Fibroblast of skin of abdomen (primary cell): Measurements from ENCODE around the gene MIOX. TPM values are rescaled to one million over a fixed set of nuclear protein-coding genes. Genes with fewer than 3 reads are reported as not detected.

ENCODE experiments used
- DNase-seq: peaks from one replicate; pipeline ENCODE4 v3.0.0-alpha.2; 2013
- polyA plus RNA-seq, 2 experiments: library from polyadenylated mRNA; unstranded; fragments of 120-200 nt; gene quantifications; one replicate each; pipeline ENCODE4 v1.2.1, GENCODE V29; 2013; ENCODE audit not compliant: insufficient read length in 2 of 2

The MIOX gene
- 0.44 TPM for polyA plus RNA-seq (2013, experiment 1 of 2; ENCODE audit: insufficient read length)
- polyA plus RNA-seq (2013, experiment 2 of 2; ENCODE audit: insufficient read length) = 0.72 TPM

DNA sequence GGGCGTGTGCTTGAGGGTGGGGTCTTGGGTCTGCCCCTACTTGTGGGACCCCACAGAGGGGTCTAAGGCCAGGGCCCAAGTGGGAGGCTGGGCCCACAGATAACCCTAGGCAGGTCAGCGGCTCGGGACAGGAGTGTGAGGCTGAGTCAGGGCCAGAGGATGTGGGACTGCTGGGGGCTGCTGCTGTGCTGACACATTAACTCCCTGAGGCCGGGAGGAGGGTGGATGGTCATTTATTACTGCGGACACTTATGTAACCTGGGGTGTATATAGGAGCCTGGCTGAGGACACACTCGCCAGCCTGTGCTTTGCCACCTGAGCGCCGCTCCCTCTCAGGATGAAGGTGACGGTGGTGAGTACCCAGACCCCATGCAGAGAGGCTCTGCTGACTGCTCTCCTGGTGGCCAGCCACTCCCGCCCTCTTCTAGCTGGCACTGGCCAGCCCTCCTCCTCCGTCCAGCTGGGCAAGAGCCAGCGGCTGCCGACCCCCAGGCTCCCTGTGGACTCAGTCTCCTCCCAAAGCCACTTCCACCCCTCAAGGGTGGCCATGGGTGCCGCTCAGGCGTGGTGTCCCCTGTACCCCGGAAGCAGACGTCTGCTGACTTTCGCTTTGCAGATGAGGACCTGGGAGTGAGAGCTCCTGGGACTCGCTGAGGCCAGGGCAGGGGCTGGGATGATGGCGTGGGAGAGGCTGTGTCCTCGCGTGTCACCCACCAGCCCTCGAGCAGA lies at the start of gene MIOX:
Gene MIOX (plus strand): TSS at position 299 of the 729 bp plus-strand sequence. CDS start 39 bp downstream, at position 338.
- DNase-seq = no peak

DNA sequence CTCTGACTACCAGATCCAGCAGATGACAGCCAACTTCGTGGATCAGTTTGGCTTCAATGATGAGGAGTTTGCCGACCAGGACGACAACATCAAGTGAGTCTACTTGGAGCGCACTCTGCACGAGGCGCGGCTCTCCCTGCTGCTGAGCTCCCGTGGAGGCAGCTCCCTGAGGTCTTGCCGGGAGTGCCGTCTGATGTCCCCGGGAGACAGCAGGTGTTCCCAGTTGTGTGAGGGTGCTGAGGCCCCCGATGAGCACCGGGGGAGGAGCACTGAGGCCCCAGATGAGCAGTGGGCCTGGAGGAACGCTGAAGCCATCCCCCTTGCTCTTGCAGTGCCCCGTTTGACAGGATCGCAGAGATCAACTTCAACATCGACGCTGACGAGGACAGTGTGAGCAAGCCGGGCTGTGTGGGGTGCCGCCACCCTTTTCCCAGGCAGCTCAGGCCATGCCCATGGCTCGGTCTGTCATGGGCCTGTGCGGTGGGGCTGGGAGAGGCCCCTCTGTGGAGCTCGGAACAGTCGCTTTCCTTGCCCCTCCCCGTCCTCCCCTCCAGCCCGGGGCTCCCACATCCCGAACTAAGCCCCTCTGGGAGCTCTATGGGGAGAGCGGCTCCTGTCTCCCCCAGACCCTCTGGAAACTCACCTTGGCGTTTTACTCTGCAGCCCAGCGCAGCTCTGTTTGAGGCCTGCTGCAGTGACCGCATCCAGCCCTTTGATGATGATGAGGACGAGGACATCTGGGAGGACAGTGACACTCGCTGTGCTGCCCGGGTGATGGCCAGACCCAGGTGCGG lies 49.0 kb upstream of the MIOX start:
- DNase-seq = no peak

DNA sequence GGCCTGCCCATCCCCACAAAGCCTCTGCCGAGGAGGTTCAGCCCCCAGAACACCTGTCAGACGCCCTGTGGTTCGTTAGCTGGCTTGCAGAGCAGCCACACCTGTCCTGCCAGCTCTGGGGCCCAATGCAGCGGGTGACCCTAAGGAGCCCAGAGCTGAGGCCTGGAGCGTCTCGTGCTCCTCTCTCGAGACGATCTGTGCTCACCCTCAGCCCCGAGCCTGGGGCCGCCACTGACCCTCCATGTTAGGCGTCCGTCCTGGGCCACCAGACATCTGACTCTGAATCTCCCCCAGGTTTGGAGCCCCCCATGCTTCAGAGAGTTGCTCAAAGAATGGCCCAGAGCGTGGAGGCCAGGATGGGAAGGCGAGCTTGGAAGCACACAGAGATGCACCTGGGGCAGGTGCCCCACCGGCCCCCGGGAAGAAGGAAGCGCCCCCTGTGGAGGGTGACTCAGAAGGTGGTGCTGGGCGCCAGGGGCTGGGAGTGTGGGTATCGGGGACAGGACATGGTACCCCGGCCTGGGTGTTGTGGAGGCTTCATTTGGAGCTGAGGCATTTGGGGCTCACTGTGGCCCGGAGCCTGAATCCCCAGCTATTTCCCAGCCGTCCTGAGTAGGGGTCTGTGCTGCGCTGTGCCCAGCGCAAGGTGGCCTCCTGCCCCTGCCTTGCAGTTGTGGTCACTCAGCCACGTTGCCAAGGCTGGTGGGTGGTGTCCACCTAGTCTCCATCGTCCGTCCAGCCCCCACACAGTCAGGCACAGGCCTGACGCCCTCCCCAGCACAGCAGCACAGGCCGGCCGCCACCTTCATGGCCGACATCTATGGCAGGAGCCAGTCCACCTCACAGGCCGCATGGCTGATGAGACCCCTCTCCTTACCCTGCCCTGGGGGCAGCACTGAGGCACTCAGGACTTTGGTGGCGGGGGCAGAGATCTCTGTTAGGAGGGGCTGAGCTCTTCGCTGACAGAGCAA lies 48.1 kb upstream of the MIOX start:
- no peak for DNase-seq

DNA sequence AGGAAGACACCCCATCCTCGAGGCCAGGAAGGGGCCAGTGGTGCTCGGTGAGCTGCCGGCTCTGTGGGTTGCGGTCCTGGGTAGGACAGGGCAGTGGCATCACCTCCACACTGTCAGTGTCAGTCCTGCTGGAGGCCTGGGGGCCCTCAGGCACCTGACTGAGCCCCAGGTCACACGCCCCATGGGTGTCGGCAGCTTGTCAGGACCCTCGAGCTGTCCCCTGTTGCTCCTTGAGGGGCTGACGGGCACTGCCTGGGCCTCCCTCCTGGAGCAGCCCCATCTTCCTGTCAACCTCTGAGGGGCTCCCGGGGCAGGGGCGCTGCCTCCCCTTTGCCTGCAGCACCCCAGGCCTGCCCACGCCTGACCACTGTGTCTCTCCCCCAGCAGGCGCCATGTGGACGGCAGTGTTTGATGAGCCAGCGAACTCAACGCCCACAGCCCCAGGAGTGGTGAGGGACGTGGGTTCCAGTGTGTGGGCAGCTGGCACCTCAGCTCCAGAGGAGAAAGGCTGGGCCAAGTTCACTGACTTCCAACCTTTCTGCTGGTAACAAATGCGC lies 47.3 kb upstream of the MIOX start:
- no peak for DNase-seq

DNA sequence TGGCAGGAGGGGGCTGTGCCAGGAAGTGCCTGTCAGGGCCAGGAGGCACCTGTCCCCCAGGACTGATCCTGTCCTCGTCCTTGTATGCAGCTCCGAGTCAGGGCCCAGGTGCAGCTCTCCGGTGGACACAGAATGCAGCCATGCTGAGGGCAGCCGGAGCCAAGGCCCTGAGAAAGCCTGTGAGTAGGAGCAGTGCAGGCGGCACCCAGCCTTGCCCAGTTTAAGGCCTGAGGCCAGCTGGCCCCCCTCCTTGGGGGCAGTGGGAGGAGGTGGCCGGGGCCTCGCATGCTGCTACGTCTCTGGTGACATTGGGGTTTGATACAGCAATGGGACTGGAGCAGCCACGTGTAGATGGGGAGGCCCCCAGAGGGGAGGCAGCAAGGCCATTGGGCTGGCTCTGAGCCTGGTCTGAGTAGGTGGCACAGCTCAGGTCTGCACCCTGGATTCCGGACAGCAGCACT lies 46.8 kb upstream of the MIOX start:
- DNase-seq = no peak

DNA sequence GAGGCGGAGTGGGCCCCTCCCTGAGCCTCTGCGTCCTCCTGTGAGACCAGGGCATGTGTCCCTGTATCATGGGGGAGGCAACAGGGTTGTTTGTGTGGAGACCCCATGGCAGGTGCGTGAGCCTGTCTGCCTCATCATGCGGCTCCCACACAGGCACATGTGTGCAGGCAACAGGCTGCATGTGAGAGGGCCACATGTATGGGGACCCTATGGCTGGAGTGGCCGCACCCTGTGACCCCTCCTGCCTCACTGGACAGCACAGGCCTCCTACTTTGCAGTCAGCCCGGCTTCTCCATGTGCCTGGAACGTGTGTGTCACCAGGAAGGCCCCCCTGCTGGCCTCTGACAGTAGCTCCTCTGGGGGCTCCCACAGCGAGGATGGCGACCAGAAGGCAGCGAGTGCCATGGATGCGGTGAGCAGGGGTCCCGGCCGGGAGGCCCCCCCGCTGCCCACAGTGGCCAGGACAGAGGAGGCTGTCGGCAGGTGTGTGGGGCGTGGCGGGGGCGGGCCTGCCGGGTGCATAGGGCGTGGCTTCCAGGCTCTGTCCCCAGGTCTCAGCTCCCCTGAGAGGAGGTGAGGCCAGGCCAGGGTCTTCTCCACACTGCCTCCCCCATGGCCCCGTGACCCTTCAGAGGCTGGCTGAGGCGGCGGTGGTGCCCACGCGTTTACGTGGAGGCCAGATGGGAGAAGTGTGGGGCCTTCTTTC lies 46.0 kb upstream of the MIOX start:
- no peak for DNase-seq

DNA sequence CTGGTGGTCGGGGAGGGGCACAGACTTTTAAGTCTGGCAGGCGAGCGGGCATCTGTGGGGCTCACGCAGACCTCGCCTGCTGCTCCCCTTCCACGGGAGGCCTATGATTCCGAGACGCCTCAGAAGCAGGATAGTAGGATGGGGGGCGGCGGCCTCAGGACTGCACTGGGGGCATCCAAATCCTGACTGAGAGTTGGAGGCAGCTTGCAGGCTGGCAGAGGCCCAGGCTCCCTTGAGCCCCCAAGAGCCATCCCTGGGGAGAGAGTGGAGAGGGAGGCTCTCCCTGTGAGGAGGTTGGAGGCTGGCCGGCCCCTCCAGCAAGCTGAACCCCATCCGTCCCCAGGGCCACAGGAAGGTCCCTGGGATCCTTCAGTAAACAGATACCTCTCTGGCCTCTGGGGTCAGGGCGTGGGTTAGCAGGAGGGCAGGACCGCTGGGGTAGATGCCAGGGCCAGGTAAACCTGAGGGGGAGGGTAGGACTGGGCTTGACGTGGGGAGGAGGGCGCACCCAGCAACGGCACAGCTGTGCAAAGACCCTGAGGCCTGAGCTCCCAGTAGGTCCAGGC lies 45.1 kb upstream of the MIOX start:
- DNase-seq = no peak

DNA sequence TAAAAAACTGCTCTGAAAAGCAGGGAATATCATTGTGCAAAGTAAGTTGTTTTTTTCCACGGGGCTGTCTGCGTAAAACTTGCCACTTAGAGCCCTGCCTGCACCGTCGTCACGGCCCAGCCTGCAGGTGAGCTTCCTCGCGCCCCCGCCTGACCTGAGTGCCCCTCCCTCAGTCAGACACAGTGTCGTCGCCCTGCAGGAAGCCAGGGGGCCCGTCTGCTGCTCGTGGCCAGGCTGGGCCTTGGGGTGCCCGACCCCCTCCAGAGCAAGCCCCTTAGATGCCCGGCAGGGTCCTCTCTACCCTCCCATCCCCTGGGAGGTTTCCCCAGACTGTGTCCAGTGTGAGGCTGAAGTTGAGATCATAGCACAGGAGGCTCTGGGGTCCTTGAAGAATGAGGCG lies 43.5 kb upstream of the MIOX start:
- DNase-seq = no peak

DNA sequence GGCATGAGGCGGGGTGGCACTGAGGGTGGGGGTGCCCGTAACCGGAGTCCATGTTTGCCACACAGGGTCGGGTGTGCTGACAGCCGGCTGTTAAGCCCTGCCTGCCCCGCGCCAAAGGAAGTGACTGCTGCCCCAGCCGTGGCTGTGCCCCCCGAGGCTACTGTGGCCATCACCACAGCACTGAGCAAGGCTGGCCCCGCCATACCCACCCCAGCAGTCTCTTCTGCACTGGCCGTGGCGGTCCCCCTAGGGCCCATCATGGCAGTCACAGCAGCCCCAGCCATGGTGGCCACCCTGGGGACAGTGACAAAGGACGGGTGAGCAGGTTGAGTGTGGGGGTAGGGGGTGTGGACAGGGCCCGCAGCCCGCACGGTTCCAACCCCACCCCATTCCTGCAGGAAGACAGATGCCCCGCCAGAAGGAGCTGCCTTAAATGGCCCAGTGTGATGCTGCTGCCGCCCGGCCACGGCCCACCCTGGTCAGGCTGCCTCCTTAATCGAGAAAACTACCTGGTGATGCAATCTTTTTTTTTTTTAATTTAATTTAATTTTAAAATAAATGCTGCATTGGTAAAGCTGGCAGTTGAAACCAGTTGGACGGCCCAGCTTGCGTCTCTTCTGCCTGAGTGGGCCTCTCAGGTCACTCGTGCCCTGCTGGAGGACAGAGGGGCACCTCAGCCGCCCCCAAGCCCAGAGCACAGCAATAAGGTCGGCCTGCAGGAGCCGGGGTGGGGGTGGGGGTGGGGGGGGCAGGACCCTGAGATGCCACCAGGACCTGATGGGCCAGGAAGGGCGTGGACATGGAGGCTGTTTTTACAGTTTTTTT lies 42.6 kb upstream of the MIOX start:
- no peak for DNase-seq

DNA sequence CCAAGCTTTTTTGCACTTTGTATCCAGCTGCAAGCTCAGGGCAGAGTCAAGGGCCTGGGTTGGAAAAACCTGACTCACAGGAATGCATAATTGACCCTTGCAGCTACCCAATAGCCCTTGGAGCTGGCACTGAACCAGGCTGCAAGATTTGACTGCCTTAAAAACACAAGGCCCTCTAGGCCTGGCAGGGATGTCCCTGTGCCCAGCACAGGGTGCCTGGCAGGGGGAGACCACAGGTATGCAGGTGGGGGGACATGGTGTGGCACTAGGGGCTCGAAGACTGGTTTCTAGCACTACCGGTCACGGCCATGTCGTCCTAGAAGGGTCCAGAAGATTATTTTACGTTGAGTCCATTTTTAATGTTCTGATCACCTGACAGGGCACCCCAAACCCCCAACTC lies 42.0 kb upstream of the MIOX start:
- peak; percentile 46 for DNase-seq

DNA sequence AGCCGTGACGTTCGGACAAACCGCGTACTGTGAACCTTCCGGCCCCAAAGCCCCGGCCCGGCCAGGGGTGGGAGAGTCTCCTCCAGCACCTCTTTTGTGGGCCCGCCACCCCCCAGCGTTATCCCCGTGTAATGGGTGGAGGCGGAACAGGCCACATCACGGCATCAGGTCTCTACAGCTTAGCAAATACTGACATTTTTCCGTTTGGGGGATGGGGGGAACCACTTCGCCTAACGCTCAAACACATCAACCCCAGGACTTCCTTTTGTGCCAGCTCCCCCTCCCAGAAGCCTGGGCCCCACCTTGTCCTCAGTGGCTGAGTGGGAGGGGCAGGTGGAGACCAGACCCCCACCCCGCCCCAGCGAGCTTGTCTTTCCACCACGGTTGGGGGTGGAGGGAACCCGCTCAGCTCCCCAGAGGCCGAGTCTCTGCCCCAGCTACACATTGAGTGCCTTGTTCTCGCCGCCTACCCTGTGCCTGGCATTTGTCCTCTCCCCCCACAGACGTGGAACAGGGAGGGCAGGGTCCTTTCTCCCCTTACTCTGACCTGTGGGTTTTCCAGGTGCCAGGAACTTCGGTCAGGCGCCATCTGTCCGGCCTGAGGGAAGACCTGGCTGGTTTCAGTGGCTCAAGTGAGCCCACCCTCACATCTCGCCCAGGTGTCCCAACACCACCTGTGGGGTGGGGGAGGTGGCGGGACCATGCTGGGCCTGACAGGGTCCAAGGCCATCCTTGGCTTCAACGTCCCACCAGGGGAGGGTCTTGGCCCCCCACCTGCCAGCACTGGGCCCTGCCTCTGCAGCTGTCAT lies 41.4 kb upstream of the MIOX start:
- DNase-seq = no peak

DNA sequence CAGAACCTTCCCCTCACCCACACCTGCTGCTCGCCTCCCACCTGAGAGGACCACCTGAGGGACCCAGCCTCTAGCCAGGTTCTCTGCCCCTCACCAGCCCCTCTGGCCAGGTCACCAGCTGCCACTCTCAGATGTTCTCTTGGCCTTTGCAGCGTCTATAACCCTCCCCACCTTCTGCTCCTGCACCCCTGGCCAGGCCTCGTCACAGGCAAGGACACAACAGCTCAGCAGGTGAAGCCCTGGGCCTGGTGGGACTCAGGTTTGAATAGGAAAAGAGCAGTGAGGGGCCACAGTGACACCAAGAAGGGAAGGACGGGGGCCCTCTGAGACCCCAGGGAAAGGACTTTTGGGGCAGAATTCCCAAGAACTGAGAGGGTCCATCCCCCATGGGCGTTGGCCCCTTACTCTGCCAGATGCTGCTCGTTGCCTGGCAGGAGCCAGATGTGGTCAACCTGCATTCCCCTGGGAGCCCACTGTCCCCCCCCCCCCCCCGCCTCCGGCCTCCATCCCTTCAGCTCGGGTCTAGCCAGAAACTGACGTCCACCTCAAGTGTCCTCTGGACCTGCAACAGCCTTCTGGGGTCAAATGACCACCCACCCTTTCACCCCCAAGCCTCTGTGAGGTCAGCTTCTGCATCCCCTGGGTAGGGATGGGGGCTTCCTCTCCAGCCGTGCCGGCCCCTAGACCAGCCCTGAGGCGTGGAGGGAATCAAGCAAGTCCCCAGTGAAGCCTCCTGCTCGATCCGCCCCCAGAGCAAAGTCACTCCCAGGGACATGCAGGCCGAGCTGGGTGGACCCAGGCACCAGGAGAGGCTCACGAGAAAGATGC lies 40.6 kb upstream of the MIOX start:
- no peak for DNase-seq

DNA sequence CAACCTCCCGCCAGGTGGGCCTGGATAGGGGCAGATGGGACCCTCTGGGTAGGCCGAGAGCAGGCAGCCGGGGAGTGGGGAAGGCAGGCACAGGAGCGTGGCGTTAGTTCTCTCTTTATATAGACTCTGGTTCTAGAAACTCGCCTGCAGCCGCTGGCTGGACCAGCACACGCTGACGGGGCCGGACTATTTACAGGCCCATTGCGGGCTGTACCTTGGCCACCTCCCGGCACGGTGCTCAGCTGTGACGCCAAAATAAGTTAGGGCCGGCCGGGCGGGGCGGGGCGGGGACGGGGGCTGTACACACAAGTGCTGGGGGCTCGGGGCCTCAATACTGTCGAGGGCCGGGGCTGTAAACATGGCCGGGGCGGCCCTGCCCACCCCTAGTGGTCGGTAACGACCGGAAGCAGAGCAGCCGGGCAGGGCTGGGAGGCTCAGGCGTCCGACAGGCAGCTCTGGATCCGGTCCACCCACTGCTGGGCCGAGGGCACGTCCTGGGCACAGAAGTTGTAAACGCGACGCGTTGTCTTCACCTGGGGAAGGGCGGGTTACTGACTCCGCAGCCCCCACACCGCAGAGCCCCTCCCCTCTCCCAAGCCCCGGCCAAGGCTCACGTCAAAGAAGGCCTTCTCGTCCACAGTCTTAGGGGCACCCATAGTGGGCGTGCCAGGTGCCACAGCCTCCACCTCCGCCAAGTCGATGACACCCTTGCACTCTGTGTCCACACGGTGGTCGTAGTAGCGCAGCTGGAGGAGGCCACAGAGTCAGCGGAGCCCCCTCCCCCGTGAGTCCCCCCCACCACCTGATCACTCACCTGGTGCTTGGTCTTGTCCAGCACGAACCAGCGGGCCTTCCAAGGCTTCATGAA lies 39.7 kb upstream of the MIOX start:
- no peak for DNase-seq

DNA sequence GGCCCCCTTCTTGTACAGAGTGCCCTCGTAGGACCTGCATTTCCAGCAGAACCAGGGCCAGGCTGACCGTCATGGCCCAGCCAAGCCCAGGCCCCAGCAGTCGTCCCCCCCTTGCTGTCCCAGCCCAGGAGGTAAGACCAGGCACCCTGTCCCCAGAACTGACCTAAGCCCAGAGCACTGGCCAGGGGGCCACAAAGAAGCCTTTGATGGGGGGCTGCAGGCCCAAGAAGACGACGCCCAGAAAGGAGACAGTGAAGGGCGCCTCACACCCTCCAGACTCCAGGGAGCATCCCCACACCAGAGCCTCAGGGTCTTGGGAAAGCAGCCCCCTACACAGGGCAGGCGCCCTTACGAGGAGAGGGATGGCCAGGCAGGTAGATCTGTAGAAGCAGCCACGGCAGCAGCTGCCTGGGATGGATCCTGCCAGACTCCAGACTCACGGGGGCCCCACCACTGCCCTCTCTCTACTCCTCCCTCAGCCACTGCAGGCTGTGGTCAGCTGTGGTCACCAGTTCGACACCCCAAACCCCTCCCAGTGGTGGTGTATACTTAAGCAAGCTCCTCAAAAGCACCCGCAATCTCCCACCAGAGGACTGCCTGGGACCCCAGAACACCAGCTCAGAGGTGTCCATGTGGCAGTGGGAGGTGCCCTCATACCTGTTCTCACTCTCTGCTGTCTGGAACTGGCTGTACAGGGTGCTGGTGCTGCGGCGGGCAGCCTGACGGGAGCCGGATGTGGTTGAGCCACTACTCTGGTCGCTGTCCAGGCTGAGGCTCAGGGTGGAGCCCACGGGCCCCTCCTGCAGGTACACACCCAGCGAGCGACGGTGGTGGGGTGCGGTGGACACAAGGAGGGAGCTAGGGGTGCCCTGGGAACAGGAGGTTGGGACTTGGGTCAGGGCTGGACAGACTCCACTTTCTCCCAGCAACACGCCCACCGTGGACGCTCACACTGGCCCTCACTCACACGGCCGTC lies 38.8 kb upstream of the MIOX start:
- DNase-seq = no peak

DNA sequence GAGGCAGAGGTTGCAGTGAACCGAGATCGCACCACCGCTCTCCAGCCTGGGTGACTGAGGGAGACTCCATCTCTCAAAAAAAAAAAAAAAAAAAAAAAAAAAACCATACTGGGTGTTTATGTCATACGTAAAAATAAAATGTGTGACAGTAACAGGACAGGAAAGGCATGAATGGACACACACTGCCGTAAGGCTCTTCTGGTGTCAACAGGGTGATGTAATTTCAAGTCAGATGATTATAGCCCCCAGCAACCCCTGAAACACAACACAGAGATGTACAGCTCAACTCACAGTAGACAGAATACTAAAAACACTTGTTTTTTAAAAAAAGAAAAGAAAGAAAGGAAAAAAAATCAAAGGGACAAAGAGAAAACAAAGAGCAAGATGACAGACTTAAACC lies 34.0 kb upstream of the MIOX start:
- DNase-seq = no peak

DNA sequence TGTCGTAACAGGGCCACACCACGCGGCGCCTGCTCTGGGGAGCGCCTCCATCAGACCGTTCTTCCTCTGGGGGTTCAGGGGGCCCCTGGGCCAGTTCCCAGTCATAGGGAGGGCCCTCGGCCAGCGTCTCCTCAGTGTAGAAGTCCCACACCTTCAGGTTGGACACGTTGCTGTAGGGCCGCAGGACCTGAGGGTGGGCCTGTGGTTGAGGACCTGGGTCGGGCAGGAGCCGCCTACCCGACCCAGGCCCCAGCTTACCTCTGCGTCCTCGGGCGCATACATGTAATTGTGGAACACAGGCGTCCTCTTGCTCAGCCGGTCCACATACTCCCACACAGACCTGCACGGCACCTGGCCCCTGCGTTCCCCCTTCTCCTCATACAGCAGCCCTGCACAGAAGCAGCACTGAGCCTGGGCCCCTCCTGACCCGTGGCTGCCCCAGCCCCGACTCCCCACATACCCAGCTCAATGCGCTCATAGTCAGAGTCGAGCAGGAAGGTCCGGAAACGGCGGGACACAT lies 32.0 kb upstream of the MIOX start:
- no peak for DNase-seq
